Fibroblast of lung (primary cell): Measurements from ENCODE around the gene C2. TPM values are rescaled to one million over a fixed set of nuclear protein-coding genes. Genes with fewer than 3 reads are reported as not detected.

Experiments used
- DNase-seq, 2 donors: peaks; one replicate each; pipeline versions ENCODE4 v3.0.0 to v3.0.0-alpha.2; 2010; ENCODE audit warnings: low read depth in 2 of 2
- H2AFZ ChIP-seq: 2 replicates; pipeline ENCODE4 v1.5.1; 2012; ENCODE audit warnings: low read length, control low read depth, inconsistent platforms
- H3K27ac ChIP-seq: 2 replicates; pipeline ENCODE4 v1.5.1; 2011; ENCODE audit warnings: low read length, control low read depth; ENCODE audit not compliant: insufficient read depth
- H3K27me3 ChIP-seq: 2 replicates; pipeline ENCODE4 v1.5.1; 2011; ENCODE audit warnings: mild to moderate bottlenecking, low read length; ENCODE audit not compliant: control insufficient read depth, insufficient read depth
- H3K36me3 ChIP-seq: 2 replicates; pipeline ENCODE4 v1.5.1; 2011; ENCODE audit warnings: low read length; ENCODE audit not compliant: control insufficient read depth, insufficient read depth
- H3K4me1 ChIP-seq: 2 replicates; pipeline ENCODE4 v1.5.1; 2011; ENCODE audit warnings: low read length; ENCODE audit not compliant: control insufficient read depth, insufficient read depth; ENCODE audit errors: extremely low read depth
- H3K4me2 ChIP-seq: 2 replicates; pipeline ENCODE4 v1.5.1; 2011; ENCODE audit warnings: low read length, control low read depth; ENCODE audit not compliant: insufficient read depth; ENCODE audit errors: extremely low read depth
- H3K4me3 ChIP-seq, 4 experiments: fragments of 200-600 bp in 1 of 4; sonication (generic) in 1 of 4; replicated peaks in 1 of 4; 2 replicates each; pipeline ENCODE4 v1.5.1; 2011 to 2016; ENCODE audit warnings: low read length in 4 of 4, low read depth in 3 of 4, mild to moderate bottlenecking in 3 of 4, control low read depth in 2 of 4, inconsistent platforms in 1 of 4, mixed read lengths in 1 of 4; ENCODE audit not compliant: insufficient read depth in 1 of 4; ENCODE audit errors: control extremely low read depth in 1 of 4
- H3K79me2 ChIP-seq: 2 replicates; pipeline ENCODE4 v1.5.1; 2012; ENCODE audit warnings: mild to moderate bottlenecking, low read length, inconsistent platforms; ENCODE audit not compliant: control insufficient read depth, insufficient read depth
- H3K9ac ChIP-seq: 2 replicates; pipeline ENCODE4 v1.5.1; 2011; ENCODE audit warnings: mild to moderate bottlenecking, low read length, control low read depth; ENCODE audit not compliant: insufficient read depth
- H3K9me3 ChIP-seq: 2 replicates; pipeline ENCODE4 v1.5.1; 2012; ENCODE audit warnings: low read depth, low read length; ENCODE audit not compliant: control insufficient read depth, insufficient read depth
- H4K20me1 ChIP-seq: 2 replicates; pipeline ENCODE4 v1.5.1; 2011; ENCODE audit warnings: low read length; ENCODE audit not compliant: control insufficient read depth, insufficient read depth; ENCODE audit errors: extremely low read depth
- CTCF ChIP-seq, 2 donors: IDR thresholded peaks in 1 of 2; conservative IDR thresholded peaks in 1 of 2; 1 replicate in 1 of 2; 2 replicates in 1 of 2; pipeline ENCODE4 v1.5.1; 2011 to 2012; ENCODE audit warnings: low read length in 2 of 2, control low read depth in 1 of 2, inconsistent platforms in 1 of 2, low read depth in 1 of 2, mild to moderate bottlenecking in 1 of 2
- EZH2 ChIP-seq: IDR thresholded peaks from 2 replicates; pipeline ENCODE4 v1.5.1; 2012; ENCODE audit warnings: low read length, control low read depth, mild to moderate bottlenecking; ENCODE audit errors: missing control alignments
- polyA plus RNA-seq, 2 donors: library from polyadenylated mRNA; depleted of rRNA in 1 of 2; stranded (reverse) in 1 of 2; unstranded in 1 of 2; fragments of >200 nt; gene quantifications; 2 replicates each; pipeline ENCODE4 v1.2.1, GENCODE V29; 2011 to 2012; ENCODE audit warnings: missing spikeins in 1 of 2
- total RNA-seq: library from RNA; depleted of rRNA; stranded (reverse); fragments of >200 nt; gene quantifications from 2 replicates; pipeline ENCODE4 v1.2.1, GENCODE V29; 2014

C2 gene
- total and polyA plus RNA-seq, 2 donors (not counting 1 experiment from before 2014, with no cell fraction given): 7.6 to 16.8 TPM

- Histone ChIP-seq H3K36me3 (peaks cover 29% of the 10 kb centered on the region), H3K9ac (no peak overlapping the region), H3K27ac (no peak overlapping the region), H2AFZ (no peak overlapping the region), H3K4me2 (no peak overlapping the region), H3K4me3 (no peak overlapping the region), H3K4me1 (peaks cover 7% of the 10 kb centered on the region), H3K27me3 (no peaks in the 10 kb centered on the region), H3K9me3 (no peaks in the 10 kb centered on the region), H4K20me1 (peaks cover 1% of the 10 kb centered on the region), H3K79me2 (no peaks in the 10 kb centered on the region)
- no peak for DNase-seq
- no peak for TF ChIP-seq CTCF (conservative IDR thresholded peaks at IDR 0.05 in 1 of 2, IDR thresholded peaks at IDR 0.05 in 1 of 2; ENCODE audit: low read depth in 1 of 2, low read length in 2 of 2)
- no peak for TF ChIP-seq EZH2
These were observed 46.2 kb upstream of the C2 start for GRCh38 chr6:31881136-31881859.

GRCh38 chr6:31882344-31882743 is 45.2 kb upstream of the C2 start:
- H3K4me1 ChIP-seq: peaks cover 7% of the 10 kb centered on the region
- no peak overlapping the region for H3K27ac ChIP-seq
- peak; percentile 31 to 39 for DNase-seq
- no peaks in the 10 kb centered on the region for H3K79me2 ChIP-seq
- no peak overlapping the region for H3K4me3 ChIP-seq
- no peak for TF ChIP-seq CTCF (conservative IDR thresholded peaks at IDR 0.05 in 1 of 2, IDR thresholded peaks at IDR 0.05 in 1 of 2; ENCODE audit: low read depth in 1 of 2, low read length in 2 of 2)
- TF ChIP-seq EZH2: no peak
- H3K36me3 ChIP-seq: peaks cover 37% of the 10 kb centered on the region
- H3K27me3 ChIP-seq: no peaks in the 10 kb centered on the region
- no peak overlapping the region for H3K9ac ChIP-seq
- no peak overlapping the region for H2AFZ ChIP-seq
- H3K9me3 ChIP-seq: no peaks in the 10 kb centered on the region
- H4K20me1 ChIP-seq: peaks cover 1% of the 10 kb centered on the region
- H3K4me2 ChIP-seq: no peak overlapping the region

GRCh38 chr6:31883676-31884075 is 43.8 kb upstream of the C2 start:
- peaks cover 1% of the 10 kb centered on the region for H4K20me1 ChIP-seq
- H3K27ac ChIP-seq: no peak overlapping the region
- H3K36me3 ChIP-seq: peaks cover 47% of the 10 kb centered on the region
- H3K9ac ChIP-seq: no peak overlapping the region
- TF ChIP-seq CTCF (conservative IDR thresholded peaks at IDR 0.05 in 1 of 2, IDR thresholded peaks at IDR 0.05 in 1 of 2; ENCODE audit: low read depth in 1 of 2, low read length in 2 of 2): no peak
- TF ChIP-seq EZH2: no peak
- H3K27me3 ChIP-seq: no peaks in the 10 kb centered on the region
- no peak overlapping the region for H2AFZ ChIP-seq
- no peaks in the 10 kb centered on the region for H3K9me3 ChIP-seq
- no peak overlapping the region for H3K4me3 ChIP-seq
- no peak overlapping the region for H3K4me2 ChIP-seq
- H3K79me2 ChIP-seq: no peaks in the 10 kb centered on the region
- peaks cover 7% of the 10 kb centered on the region for H3K4me1 ChIP-seq
- DNase-seq: no peak
